Natural killer cell treated with Interleukin-12 subunit alpha and Interleukin-12 subunit beta and Interleukin-15 and Interleukin-18, amount 100 ng/mL, for 72 hours (primary cell): Measurements from ENCODE around the gene ZRANB2. TPM values are rescaled to one million over a fixed set of nuclear protein-coding genes. Genes with fewer than 3 reads are reported as not detected.

ENCODE experiments used
- ATAC-seq, 2 donors: fragments of 150-1000 bp; cut with Tn5 transposase in 1 of 2; sonication (Bioruptor Pico), chemical (Tn5 transposase) in 1 of 2; 2 replicates each; pipeline ENCODE4 v1.10.0; 2021
- DNase-seq: peaks from one replicate; pipeline ENCODE4 v3.0.0; 2022; ENCODE audit warnings: low spot score
- H3K27ac Mint-ChIP-seq, 2 donors: 1 replicate in 1 of 2; 2 replicates in 1 of 2; pipeline ENCODE4 v1.8.0; 2022; ENCODE audit warnings: mixed read lengths in 2 of 2, mild to moderate bottlenecking in 1 of 2, moderate library complexity in 1 of 2
- H3K27me3 Mint-ChIP-seq, 2 donors: 1 replicate in 1 of 2; 2 replicates in 1 of 2; pipeline ENCODE4 v1.8.0; 2022; ENCODE audit warnings: mixed read lengths in 2 of 2
- H3K36me3 Mint-ChIP-seq: one replicate; pipeline ENCODE4 v1.8.0; 2022; ENCODE audit warnings: mixed read lengths
- H3K4me1 Mint-ChIP-seq, 2 donors: 1 replicate in 1 of 2; 2 replicates in 1 of 2; pipeline ENCODE4 v1.8.0; 2022; ENCODE audit warnings: low read depth in 2 of 2, mixed read lengths in 2 of 2, mild to moderate bottlenecking in 1 of 2
- H3K4me3 Mint-ChIP-seq: one replicate; pipeline ENCODE4 v1.8.0; 2022; ENCODE audit warnings: mixed read lengths
- H3K9me3 Mint-ChIP-seq: 2 replicates; pipeline ENCODE4 v1.8.0; 2022; ENCODE audit warnings: mixed read lengths
- total RNA-seq, 2 donors: library from RNA; stranded (reverse); gene quantifications; one replicate each; pipeline ENCODE4 v1.2.3, GENCODE V29; 2022

ZRANB2 gene
- total RNA-seq, 2 donors from 2014 or later, result 96.0 to 116 TPM

DNA sequence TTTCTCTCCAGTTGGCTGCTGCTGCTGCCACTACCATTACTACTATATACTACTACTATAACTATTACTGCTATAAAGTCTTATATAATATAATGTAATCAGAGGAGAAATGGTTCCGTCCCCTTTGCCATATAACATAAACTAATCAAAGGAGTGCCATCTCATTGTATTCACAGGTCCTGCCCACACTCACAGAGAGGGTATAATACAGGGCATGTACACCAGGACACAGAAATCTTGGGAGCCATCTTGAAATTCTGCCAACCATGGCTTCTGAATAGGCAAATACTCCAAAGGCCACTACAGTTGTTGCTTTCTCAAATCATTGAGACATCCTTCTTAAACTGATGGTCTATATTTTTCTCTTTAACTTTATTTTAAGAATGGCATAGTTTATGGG lies 6.9 kb upstream of the ZRANB2 start:
- Mint-ChIP-seq H3K9me3 (no peaks in the 10 kb centered on the region), H3K36me3 (peaks cover 5% of the 10 kb centered on the region), H3K27ac (no peak overlapping the region), H3K4me3 (no peak overlapping the region), H3K27me3 (peaks cover 25 to 27% of the 10 kb centered on the region in 2 donors), H3K4me1 (no peaks in the 10 kb centered on the region)
- DNase-seq, result no peak
- no peak for ATAC-seq

DNA sequence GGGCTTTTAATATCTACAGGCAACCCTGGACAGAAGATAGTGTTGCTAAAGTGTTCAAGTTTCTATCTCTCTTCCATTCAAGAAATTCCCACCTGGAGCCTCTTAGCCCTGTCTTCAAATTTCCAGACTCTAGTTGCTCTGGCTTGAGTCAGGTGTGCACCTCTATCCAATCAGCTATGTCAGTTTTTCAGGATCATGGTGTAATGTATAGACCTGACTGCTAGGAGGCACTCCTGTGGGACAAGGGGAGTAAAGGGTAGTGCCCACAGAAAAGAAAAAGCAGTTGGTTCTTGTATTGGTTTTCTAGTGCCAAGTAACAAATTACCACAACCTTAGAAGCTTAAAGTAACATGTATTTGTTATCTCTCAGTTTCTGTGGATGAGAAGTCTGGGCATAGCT lies 6.2 kb upstream of the ZRANB2 start:
- peaks cover 8% of the 10 kb centered on the region for H3K36me3 Mint-ChIP-seq
- no peaks in the 10 kb centered on the region for H3K9me3 Mint-ChIP-seq
- no peak overlapping the region for H3K4me3 Mint-ChIP-seq
- ATAC-seq (no peak), DNase-seq (no peak)
- H3K27me3 Mint-ChIP-seq, result peaks cover 25 to 27% of the 10 kb centered on the region in 2 donors
- peaks cover under 1 to 2% of the 10 kb centered on the region in 2 donors for H3K4me1 Mint-ChIP-seq
- H3K27ac Mint-ChIP-seq, result no peak overlapping the region

DNA sequence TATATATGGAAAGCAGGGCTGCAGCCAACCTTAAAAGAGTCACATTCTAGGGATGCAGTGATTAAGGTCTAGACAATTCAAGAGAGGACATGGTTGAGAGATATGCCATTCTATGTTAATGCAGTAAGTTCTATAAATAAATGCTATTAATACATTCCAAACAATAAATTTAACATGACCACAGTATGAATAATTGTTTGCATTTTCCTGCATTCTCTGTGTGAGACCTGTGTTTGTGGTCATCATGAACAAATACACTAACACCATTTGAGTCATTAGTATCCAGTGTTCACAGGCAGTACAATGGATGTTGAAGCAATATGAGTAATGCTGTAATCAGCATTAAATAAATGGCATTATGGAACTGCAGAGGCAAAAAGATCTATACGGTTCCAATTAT lies 5.5 kb upstream of the ZRANB2 start:
- Mint-ChIP-seq H3K27me3 (peaks cover 25 to 27% of the 10 kb centered on the region in 2 donors), H3K36me3 (peaks cover 12% of the 10 kb centered on the region), H3K4me1 (peaks cover 3 to 8% of the 10 kb centered on the region in 2 donors), H3K9me3 (no peaks in the 10 kb centered on the region), H3K4me3 (no peak overlapping the region), H3K27ac (no peak overlapping the region)
- DNase-seq (no peak), ATAC-seq (no peak)

DNA sequence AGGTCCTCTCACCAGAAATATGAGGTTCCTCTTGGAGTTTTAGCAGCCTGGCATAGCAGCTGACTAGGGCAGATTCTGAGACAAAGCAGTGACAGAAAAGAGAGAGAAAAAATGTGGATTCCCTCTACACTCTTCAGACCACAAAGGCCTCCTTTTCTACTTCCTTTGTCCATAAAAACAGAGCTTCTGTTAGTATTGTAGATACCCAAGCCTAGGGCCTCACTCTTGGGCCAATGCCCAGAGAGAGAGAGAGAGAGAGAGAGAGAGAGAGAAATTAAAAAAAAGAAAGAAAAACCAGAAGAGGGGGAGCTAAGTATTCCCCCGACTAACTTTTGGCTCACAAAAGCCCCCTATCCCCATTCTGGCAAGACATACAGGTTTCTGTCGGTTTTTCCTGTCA lies 2.4 kb upstream of the ZRANB2 start:
- Mint-ChIP-seq H3K9me3 (no peaks in the 10 kb centered on the region), H3K27ac (no peak overlapping the region), H3K27me3 (peaks cover 23 to 25% of the 10 kb centered on the region in 2 donors), H3K4me3 (no peak overlapping the region), H3K36me3 (peaks cover 21% of the 10 kb centered on the region), H3K4me1 (peaks cover 17 to 22% of the 10 kb centered on the region in 2 donors)
- no peak for ATAC-seq
- no peak for DNase-seq

DNA sequence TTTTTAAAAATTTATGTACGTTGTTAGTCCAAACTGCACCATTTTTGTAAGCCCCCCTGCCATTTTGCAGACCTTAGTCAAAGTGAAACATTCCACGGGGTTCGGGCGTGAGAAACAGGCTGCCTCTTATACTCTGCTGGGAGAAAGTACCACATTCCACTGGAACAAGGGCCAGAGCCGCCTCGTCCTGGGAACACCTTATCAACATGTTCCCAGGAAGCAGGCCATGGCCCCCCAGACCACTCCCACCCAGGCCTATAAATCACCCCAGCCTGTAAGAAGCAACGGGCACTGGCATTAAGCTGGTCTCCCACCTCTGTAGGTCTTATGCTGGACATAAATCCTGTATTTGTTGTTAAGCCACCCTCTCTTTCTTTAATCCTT lies 854 bp upstream of the ZRANB2 start:
- Mint-ChIP-seq H3K9me3 (no peaks in the 10 kb centered on the region), H3K36me3 (peaks cover 21% of the 10 kb centered on the region), H3K27me3 (peaks cover 17 to 25% of the 10 kb centered on the region in 2 donors), H3K27ac (peak overlapping the region; percentile 96 to 100), H3K4me3 (peak overlapping the region; percentile 99), H3K4me1 (peaks cover 17 to 22% of the 10 kb centered on the region in 2 donors)
- ATAC-seq (no peak), DNase-seq (no peak)

DNA sequence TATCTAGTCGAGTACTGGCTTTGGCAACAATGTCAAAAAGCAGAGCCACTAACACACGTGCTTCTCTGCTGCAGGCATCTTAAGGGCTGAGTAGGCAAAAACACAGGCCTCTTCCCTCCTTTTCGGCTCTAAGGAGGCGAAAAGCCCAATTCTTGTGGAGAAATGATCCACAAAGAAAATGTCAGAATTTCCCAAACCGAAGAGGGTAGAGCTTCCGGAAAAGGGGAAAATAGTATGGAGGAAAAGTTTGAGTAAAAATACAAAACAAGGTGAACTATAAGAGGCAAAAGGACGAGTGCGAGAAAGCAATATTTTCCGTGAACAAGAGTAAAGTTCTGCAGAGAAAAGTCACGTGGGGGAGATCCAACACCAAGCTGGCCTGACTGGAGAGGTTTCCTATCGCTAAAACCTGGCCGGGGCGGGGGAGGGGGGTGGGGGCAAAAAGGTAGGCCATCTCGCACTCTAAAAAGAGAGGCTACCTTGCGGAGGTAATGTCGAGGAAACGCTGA lies 551 bp downstream of the ZRANB2 start:
- DNase-seq (no peak), ATAC-seq (peak; percentile 3 to 28)
- Mint-ChIP-seq H3K27me3 (peaks cover 12 to 18% of the 10 kb centered on the region in 2 donors), H3K9me3 (no peaks in the 10 kb centered on the region), H3K4me3 (peak overlapping the region; percentile 99), H3K36me3 (peaks cover 29% of the 10 kb centered on the region), H3K27ac (peak overlapping the region; percentile 96 to 100), H3K4me1 (peaks cover 23 to 30% of the 10 kb centered on the region in 2 donors)

DNA sequence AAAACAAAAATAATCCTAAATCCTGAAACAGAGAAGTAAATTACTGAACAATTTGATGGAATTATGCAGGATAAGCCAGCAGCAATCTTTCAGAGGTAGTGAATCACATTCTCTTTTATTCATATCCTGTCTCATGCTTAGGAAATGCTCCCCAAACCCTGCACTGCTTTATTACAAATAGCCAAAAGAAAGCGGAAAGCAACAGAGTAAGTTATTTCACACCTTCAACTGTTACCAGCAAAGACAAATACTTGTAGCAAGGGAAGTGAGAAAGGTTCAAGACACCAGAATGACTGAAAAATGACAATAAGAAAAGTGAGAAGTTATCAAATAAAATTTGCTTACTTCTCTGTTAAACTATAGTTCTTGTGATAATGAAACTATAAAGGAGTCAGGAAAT lies 6.2 kb downstream of the ZRANB2 start:
- peak; percentile 74 to 75 for ATAC-seq
- Mint-ChIP-seq H3K27me3 (no peaks in the 10 kb centered on the region), H3K9me3 (no peaks in the 10 kb centered on the region), H3K27ac (peak overlapping the region; percentile 79), H3K36me3 (peaks cover 46% of the 10 kb centered on the region), H3K4me1 (peaks cover 33 to 47% of the 10 kb centered on the region in 2 donors), H3K4me3 (peak overlapping the region; percentile 49)
- DNase-seq, result no peak

DNA sequence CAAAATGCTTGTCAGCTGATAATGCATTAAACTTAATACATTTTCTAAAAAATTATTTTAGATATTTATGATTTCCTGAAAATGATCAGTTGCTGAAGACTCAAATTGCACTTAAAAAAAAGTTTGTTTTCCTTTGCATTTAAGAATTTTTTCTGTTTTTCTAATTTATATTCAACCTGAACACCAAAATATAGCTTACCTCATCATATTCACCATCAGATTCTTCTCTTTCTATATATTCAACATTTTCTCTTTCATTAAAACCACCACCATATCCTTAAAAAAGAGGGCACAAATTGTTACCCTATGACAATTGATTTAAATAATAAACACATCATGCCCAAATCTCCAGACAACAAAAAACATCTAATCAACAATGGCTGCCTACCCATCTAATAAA lies 8.6 kb downstream of the ZRANB2 start:
- Mint-ChIP-seq H3K4me3 (no peak overlapping the region), H3K4me1 (peaks cover 29 to 49% of the 10 kb centered on the region in 2 donors), H3K27me3 (no peaks in the 10 kb centered on the region), H3K9me3 (no peaks in the 10 kb centered on the region), H3K27ac (no peak overlapping the region), H3K36me3 (peaks cover 60% of the 10 kb centered on the region)
- ATAC-seq, result no peak
- DNase-seq, result no peak

DNA sequence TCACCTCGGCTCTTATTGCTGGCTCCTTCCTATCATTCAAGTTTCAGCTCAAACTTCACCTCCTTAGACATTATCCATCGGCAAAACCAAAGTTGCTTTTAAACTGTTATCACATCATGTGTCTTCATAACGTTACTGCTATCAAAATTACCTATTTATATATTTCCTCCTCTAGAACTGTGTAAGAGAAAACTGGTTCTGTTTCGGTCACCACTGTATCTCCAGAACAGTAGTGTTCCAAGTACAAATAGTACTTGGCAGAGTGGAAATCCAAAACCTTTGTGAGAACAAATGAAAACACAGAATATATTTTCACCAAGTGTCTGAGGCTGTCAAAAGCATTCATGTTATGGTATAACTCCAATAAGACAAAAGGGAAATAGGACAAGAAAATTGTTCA lies 9.1 kb downstream of the ZRANB2 start:
- ATAC-seq, result no peak
- H3K4me3 Mint-ChIP-seq, result no peak overlapping the region
- DNase-seq, result no peak
- no peaks in the 10 kb centered on the region for H3K27me3 Mint-ChIP-seq
- peaks cover 29 to 49% of the 10 kb centered on the region in 2 donors for H3K4me1 Mint-ChIP-seq
- H3K9me3 Mint-ChIP-seq, result no peaks in the 10 kb centered on the region
- H3K36me3 Mint-ChIP-seq, result peaks cover 60% of the 10 kb centered on the region
- H3K27ac Mint-ChIP-seq, result peak overlapping the region in 1 of 2 donors; percentile 17

DNA sequence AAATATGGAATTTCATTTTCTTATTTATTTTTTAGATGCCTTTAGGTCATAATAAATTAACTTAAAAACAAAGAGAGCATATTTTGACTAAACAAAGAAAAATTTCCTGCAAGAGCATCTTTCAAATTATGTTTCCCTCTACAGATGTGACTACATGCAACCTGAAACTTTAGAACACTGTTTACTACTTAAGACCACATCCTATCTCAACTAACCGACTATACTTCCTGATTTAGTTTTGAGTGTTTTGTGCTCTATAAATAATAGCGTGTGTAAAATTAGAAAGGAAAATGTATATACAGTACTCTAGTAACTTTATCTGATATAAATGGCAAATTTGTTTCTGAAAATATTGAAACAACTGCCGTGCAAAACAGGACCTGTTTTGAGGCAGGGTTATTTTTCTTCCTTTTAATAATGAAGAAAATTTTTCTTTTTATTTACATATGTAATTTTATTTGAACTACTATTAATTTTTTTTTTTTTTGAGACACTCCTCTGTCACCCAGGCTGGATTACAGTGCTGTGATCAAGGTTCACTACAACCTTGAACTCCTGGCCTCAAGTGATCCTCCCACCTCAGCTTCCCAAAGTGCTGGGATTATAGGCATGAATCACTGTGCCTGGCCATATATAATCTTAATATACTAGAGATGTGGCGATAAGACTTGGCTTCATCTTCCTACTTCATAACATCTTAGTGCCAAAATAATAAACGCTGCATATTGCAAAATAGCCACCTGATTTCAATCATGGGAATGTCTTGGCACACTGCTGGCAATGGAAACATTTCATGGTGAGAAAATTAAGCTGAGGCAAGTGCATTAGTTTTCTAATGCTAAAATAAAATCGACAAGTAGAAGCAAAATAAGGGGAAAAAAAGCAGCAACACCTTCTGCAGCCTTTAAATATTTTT lies 12.3 kb downstream of the ZRANB2 start:
- H3K27ac Mint-ChIP-seq, result peak overlapping the region in 1 of 2 donors; percentile 57
- no peaks in the 10 kb centered on the region for H3K27me3 Mint-ChIP-seq
- H3K9me3 Mint-ChIP-seq, result no peaks in the 10 kb centered on the region
- ATAC-seq (peak in 1 of 2 donors; percentile 76), DNase-seq (no peak)
- H3K4me3 Mint-ChIP-seq, result peak overlapping the region; percentile 27
- H3K4me1 Mint-ChIP-seq, result peaks cover 9 to 24% of the 10 kb centered on the region in 2 donors
- H3K36me3 Mint-ChIP-seq, result peaks cover 56% of the 10 kb centered on the region

DNA sequence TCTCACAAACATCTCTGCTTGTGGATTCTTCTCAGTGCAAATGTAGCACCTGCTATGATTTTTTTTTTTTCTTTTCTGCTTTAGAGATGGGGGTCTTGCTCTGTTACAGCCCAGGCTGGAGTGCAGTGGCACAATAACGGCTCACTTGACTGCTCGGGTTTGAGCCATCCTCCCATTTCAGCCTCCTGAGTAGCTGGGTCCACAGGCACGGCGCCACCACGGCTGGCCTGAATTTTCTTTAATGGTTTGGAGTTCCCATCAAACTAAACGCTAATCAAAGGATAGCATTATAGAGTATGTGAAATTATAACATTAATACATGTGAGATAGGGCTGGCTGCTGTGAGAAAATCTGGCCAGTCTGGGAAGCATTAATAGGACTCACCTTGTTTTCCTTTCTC lies 26.0 kb downstream of the ZRANB2 start:
- H3K27me3 Mint-ChIP-seq, result peaks cover 4 to 10% of the 10 kb centered on the region in 2 donors
- no peak overlapping the region for H3K27ac Mint-ChIP-seq
- H3K36me3 Mint-ChIP-seq, result peaks cover 11% of the 10 kb centered on the region
- DNase-seq, result no peak
- no peak for ATAC-seq
- no peaks in the 10 kb centered on the region for H3K9me3 Mint-ChIP-seq
- H3K4me3 Mint-ChIP-seq, result no peak overlapping the region
- H3K4me1 Mint-ChIP-seq, result peaks cover 3 to 9% of the 10 kb centered on the region in 2 donors

DNA sequence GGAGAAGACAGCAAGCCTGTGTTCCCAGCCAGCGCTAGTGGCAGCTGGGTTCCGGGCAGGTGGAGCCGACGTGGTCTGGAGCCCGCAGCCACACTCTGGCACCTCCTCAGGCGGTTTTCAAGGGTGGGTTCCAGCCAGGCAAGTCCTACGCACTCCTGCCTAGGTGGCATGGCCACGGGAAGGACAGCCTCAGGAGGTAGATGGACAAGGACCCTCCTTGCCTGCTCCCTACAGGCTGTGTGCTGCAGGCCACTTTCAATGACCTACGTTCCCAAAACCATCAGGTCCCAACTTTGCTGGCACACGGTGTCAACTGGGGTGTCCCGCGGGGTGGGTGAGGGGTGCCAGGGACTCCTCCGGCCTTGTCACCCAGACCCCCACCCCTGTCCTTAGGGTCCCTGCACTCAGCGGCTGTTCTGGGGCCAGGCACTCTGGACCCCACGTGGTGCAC lies 26.5 kb downstream of the ZRANB2 start:
- peak in 1 of 2 donors; percentile 43 for ATAC-seq
- no peak for DNase-seq
- Mint-ChIP-seq H3K27ac (no peak overlapping the region), H3K36me3 (peaks cover 9% of the 10 kb centered on the region), H3K27me3 (peaks cover 4 to 12% of the 10 kb centered on the region in 2 donors), H3K4me3 (no peak overlapping the region), H3K9me3 (no peaks in the 10 kb centered on the region), H3K4me1 (peaks cover 4 to 10% of the 10 kb centered on the region in 2 donors)

DNA sequence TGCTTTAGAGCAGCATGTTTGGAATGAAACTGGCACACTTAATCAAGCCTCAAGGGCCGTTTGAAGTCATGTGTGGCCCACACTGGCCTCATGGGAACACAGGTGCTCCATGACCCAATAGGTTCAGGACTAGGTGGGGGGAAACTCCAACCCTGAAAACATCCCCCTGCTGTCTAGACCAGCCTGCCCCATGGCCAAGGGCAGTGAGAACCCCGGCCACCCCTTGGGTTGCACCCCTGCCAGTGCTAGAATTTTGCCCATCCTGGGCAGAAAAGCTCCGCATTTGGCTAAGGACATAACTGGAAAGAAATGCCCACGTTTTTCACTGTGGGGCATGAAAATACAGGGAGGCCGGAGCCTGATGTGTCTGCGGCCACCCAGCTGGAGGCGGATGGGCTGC lies 27.1 kb downstream of the ZRANB2 start:
- ATAC-seq, result peak in 1 of 2 donors; percentile 40
- no peak for DNase-seq
- no peak overlapping the region for H3K27ac Mint-ChIP-seq
- H3K36me3 Mint-ChIP-seq, result peaks cover 3% of the 10 kb centered on the region
- peaks cover 4 to 11% of the 10 kb centered on the region in 2 donors for H3K4me1 Mint-ChIP-seq
- no peak overlapping the region for H3K4me3 Mint-ChIP-seq
- H3K27me3 Mint-ChIP-seq, result peaks cover 5 to 14% of the 10 kb centered on the region in 2 donors
- H3K9me3 Mint-ChIP-seq, result no peaks in the 10 kb centered on the region

DNA sequence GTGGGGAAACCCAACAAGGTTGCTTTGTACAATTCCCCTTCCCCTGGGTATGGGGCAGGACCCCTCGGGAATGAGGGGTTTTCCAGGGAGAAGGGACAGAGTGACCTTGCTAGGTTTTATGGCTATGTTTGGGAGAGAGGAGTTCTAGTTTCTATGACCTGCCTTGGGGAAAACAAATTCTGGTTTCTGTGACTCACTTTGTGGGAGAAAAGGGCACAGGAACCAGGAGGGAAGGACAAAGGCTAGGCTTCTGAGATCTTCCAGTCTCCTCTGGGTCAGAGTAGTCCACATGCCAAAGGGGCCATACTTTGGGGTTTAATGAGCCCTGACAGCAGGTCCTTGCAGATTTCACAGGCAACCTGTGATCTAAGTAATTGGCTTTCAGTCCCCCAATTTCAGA lies 27.7 kb downstream of the ZRANB2 start:
- ATAC-seq, result no peak
- Mint-ChIP-seq H3K4me1 (peaks cover 6 to 15% of the 10 kb centered on the region in 2 donors), H3K27ac (no peak overlapping the region)

More for the DNA sequence above, 27.7 kb downstream of the ZRANB2 start:
- no peak for DNase-seq
- H3K27me3 Mint-ChIP-seq, result peaks cover 6 to 18% of the 10 kb centered on the region in 2 donors
- no peaks in the 10 kb centered on the region for H3K36me3 Mint-ChIP-seq
- no peak overlapping the region for H3K4me3 Mint-ChIP-seq
- H3K9me3 Mint-ChIP-seq, result no peaks in the 10 kb centered on the region
